Activated CD8-positive, alpha-beta memory T cell treated with anti-CD3 and anti-CD28 coated beads, Interleukin-2, amount 50 U/mL, for 1 hour (primary cell): ENCODE data around the gene DDR1.
"Not testable (repeated sequence)": the region's sequence is repeated elsewhere in the genome, so short reads cannot be mapped to it uniquely, and the experiment has no call there.

ENCODE experiments used
- DNase-seq: peaks from one replicate; pipeline ENCODE4 v3.0.0-alpha.2; 2020; ENCODE audit errors: extremely low read depth

Gene DDR1

GRCh38 chr6:30883685-30884520 lies at the start of gene DDR1:
Gene DDR1, plus strand, starts transcription at chr6:30884519. Its CDS starts 4,211 bp downstream, at chr6:30888730.
- DNase-seq, result no peak

- no peak for DNase-seq
These were observed 49.7 kb upstream of the DDR1 start for GRCh38 chr6:30834646-30835045.

- no peak for DNase-seq
These were observed 48.7 kb upstream of the DDR1 start for GRCh38 chr6:30835576-30835975.

GRCh38 chr6:30836431-30836866 lies 47.9 kb upstream of the DDR1 start:
- DNase-seq, result no peak

GRCh38 chr6:30836957-30837356 lies 47.4 kb upstream of the DDR1 start:
- no peak for DNase-seq

- DNase-seq, result no peak
These were observed 46.9 kb upstream of the DDR1 start for GRCh38 chr6:30837432-30837831.

- DNase-seq, result no peak
These were observed 46.4 kb upstream of the DDR1 start for GRCh38 chr6:30837870-30838269.

- no peak for DNase-seq
These were observed 44.6 kb upstream of the DDR1 start for GRCh38 chr6:30839671-30840070.

GRCh38 chr6:30840084-30840934 lies 44.0 kb upstream of the DDR1 start:
- DNase-seq, result no peak

GRCh38 chr6:30840935-30841643 lies 43.2 kb upstream of the DDR1 start:
- no peak for DNase-seq

GRCh38 chr6:30841644-30842504 lies 42.4 kb upstream of the DDR1 start:
- DNase-seq, result no peak

GRCh38 chr6:30842754-30843610 lies 41.3 kb upstream of the DDR1 start:
- DNase-seq, result no peak

GRCh38 chr6:30843611-30843998 lies 40.7 kb upstream of the DDR1 start:
- no peak for DNase-seq

- no peak for DNase-seq
These were observed 40.2 kb upstream of the DDR1 start for GRCh38 chr6:30844118-30844535.

- no peak for DNase-seq
These were observed 39.1 kb upstream of the DDR1 start for GRCh38 chr6:30845183-30845582.

GRCh38 chr6:30847421-30847970 lies 36.8 kb upstream of the DDR1 start:
- DNase-seq, result no peak

GRCh38 chr6:30847971-30848436 lies 36.3 kb upstream of the DDR1 start:
- no peak for DNase-seq

- no peak for DNase-seq
These were observed 34.2 kb upstream of the DDR1 start for GRCh38 chr6:30849903-30850651.

GRCh38 chr6:30852459-30852858 lies 31.9 kb upstream of the DDR1 start:
- DNase-seq, result not testable (repeated sequence)
